K562 (cell line): Measurements from ENCODE around the gene HIPK1. TPM values are rescaled to one million over a fixed set of nuclear protein-coding genes. Genes with fewer than 3 reads are reported as not detected.

ENCODE experiments used
- BCOR ChIP-seq: fragments of 450-650 bp; IDR thresholded peaks from 2 replicates; pipeline ENCODE4 v1.6.1; 2016
- ETV6 ChIP-seq, 3 experiments: fragments of 150-350 bp in 1 of 3; sonication (generic) in 1 of 3; formaldehyde crosslinking in 1 of 3; IDR thresholded peaks; 2 replicates each; pipeline versions ENCODE4 v1.6.1 to v1.8.0; 2014 to 2022; ENCODE audit warnings: borderline replicate concordance in 2 of 3, low read depth in 2 of 3, antibody characterized with exemption in 1 of 3, low read length in 1 of 3, mild to moderate bottlenecking in 1 of 3, missing genetic modification reagents in 1 of 3
- FOXA3 ChIP-seq, 2 experiments: fragments of 450-650 bp in 1 of 2; sonication (generic) in 1 of 2; formaldehyde crosslinking; IDR thresholded peaks in 1 of 2; conservative IDR thresholded peaks in 1 of 2; 2 replicates each; pipeline versions ENCODE4 v1.4.0 to v1.8.0; 2020 to 2022; ENCODE audit warnings: mild to moderate bottlenecking in 2 of 2, missing genetic modification reagents in 1 of 2
- RB1 ChIP-seq: fragments of 450-650 bp; IDR thresholded peaks from 2 replicates; pipeline ENCODE4 v1.6.1; 2017; ENCODE audit warnings: low read depth, mild to moderate bottlenecking
- RBM34 ChIP-seq: fragments of 200-400 bp; formaldehyde crosslinking; IDR thresholded peaks from 2 replicates; pipeline ENCODE4 v1.6.1; 2018; ENCODE audit warnings: low read length, borderline replicate concordance; ENCODE audit not compliant: insufficient read depth
- SMARCC2 ChIP-seq: fragments of 450-650 bp; IDR thresholded peaks from 2 replicates; pipeline ENCODE4 v1.6.1; 2017; ENCODE audit warnings: antibody characterized with exemption, moderate library complexity, mild to moderate bottlenecking, low read depth
- ZNF274 ChIP-seq: IDR thresholded peaks from 2 replicates; pipeline ENCODE4 v1.6.1; 2011; ENCODE audit warnings: low read depth, mild to moderate bottlenecking, low read length, moderate library complexity, borderline replicate concordance
- ZNF764 ChIP-seq: fragments of 250-450 bp; sonication (Bioruptor Pico); IDR thresholded peaks from 2 replicates; pipeline ENCODE4 v1.4.0; 2020; ENCODE audit warnings: low read depth, mild to moderate bottlenecking, moderate library complexity
- ZNF778 ChIP-seq: fragments of 450-650 bp; formaldehyde crosslinking; IDR thresholded peaks from 2 replicates; pipeline ENCODE4 v1.4.0; 2020; ENCODE audit warnings: mild to moderate bottlenecking, moderate library complexity
- polyA plus RNA-seq, 8 experiments: library from polyadenylated mRNA; depleted of rRNA in 4 of 8; stranded (reverse) in 5 of 8; unstranded in 3 of 8; fragments of >200 nt; fragmentation: Nextera tagmentation in 2 of 8; fragmentation: Illumina TruSeq in 1 of 8; extraction: Ambion mirVana in 2 of 8; extraction: Trizol in 1 of 8; gene quantifications; 2 replicates each; pipeline versions ENCODE4 v1.2.1 to v1.2.3, GENCODE V29; 2011 to 2014; ENCODE audit warnings: inconsistent platforms in 1 of 8, missing spikeins in 1 of 8
- total RNA-seq, 7 experiments: library from RNA; depleted of rRNA in 6 of 7; stranded (reverse); fragments of >200 nt in 6 of 7; fragmentation: Illumina TruSeq in 2 of 7; extraction: Trizol in 2 of 7; gene quantifications; 2 replicates each; pipeline versions ENCODE4 v1.2.1 to v1.2.3, GENCODE V29; 2011 to 2021; ENCODE audit warnings: low replicate concordance in 1 of 7
- TF ChIP-seq, protein P1 (sequence below): sonication (generic); formaldehyde crosslinking; IDR thresholded peaks from 2 replicates; pipeline ENCODE4 v1.8.0; 2023; ENCODE audit warnings: missing genetic modification reagents, mild to moderate bottlenecking, borderline replicate concordance
- TF ChIP-seq, protein P2 (sequence below): sonication (generic); formaldehyde crosslinking; IDR thresholded peaks from 2 replicates; pipeline ENCODE4 v1.8.1; 2022; ENCODE audit warnings: missing genetic modification reagents
- TF ChIP-seq, protein P3 (sequence below), 3 experiments: fragments of 200-800 bp in 1 of 3; fragments of 250-450 bp in 1 of 3; fragments of 450-650 bp in 1 of 3; sonication (Bioruptor Pico) in 1 of 3; sonication (Bioruptor generic) in 1 of 3; formaldehyde crosslinking in 1 of 3; IDR thresholded peaks; 2 replicates each; pipeline versions ENCODE4 v1.6.1 to v1.8.0; 2016 to 2022; ENCODE audit warnings: mild to moderate bottlenecking in 2 of 3, missing genetic modification characterization in 2 of 3, missing compliant biosample characterization in 1 of 3, moderate library complexity in 1 of 3

Gene HIPK1
- total and polyA plus RNA-seq, 9 of the 15 experiments (the other 6 are each of a cell fraction or from before 2014, with no cell fraction given) = 10.0 to 57.9 (median 29.6) TPM

DNA sequence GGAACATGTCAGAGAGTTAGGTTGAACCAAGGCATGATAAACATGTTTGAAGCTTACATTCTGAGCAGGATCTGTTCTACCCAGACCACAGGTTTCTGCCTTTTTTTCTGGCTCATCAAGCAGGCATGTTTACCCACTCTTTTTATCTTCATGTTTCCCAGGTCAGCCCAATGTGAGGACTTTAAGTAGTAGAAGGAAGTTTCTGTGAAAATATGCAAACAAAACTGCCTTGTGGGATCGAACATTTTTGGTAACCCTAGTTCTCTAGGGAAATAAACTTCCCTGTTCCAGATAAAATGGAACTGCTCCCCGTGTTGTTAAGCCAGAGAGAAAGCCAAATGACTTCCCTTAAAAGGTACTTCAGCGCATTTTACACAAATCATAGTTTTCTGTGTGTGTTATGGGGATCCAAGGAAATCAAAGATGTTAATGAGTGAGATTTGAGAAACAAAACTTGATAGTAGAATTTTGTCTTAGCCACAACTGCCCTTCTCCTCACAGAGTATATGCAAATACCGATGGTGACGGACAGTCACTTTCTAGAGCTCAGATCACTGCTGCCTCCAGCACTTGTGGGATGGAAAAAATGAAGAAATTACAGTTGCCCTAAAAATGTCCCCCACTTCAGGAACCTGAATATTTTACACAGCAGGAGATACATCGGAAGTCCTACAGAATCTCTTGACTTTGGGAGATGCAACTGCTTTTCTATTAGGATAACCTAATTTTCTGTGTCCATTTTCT is 765 bp upstream of the HIPK1 start (continued):
- TF ChIP-seq, protein P1, sequence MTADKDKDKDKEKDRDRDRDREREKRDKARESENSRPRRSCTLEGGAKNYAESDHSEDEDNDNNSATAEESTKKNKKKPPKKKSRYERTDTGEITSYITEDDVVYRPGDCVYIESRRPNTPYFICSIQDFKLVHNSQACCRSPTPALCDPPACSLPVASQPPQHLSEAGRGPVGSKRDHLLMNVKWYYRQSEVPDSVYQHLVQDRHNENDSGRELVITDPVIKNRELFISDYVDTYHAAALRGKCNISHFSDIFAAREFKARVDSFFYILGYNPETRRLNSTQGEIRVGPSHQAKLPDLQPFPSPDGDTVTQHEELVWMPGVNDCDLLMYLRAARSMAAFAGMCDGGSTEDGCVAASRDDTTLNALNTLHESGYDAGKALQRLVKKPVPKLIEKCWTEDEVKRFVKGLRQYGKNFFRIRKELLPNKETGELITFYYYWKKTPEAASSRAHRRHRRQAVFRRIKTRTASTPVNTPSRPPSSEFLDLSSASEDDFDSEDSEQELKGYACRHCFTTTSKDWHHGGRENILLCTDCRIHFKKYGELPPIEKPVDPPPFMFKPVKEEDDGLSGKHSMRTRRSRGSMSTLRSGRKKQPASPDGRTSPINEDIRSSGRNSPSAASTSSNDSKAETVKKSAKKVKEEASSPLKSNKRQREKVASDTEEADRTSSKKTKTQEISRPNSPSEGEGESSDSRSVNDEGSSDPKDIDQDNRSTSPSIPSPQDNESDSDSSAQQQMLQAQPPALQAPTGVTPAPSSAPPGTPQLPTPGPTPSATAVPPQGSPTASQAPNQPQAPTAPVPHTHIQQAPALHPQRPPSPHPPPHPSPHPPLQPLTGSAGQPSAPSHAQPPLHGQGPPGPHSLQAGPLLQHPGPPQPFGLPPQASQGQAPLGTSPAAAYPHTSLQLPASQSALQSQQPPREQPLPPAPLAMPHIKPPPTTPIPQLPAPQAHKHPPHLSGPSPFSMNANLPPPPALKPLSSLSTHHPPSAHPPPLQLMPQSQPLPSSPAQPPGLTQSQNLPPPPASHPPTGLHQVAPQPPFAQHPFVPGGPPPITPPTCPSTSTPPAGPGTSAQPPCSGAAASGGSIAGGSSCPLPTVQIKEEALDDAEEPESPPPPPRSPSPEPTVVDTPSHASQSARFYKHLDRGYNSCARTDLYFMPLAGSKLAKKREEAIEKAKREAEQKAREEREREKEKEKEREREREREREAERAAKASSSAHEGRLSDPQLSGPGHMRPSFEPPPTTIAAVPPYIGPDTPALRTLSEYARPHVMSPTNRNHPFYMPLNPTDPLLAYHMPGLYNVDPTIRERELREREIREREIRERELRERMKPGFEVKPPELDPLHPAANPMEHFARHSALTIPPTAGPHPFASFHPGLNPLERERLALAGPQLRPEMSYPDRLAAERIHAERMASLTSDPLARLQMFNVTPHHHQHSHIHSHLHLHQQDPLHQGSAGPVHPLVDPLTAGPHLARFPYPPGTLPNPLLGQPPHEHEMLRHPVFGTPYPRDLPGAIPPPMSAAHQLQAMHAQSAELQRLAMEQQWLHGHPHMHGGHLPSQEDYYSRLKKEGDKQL (CRISPR knock-in tag) = no peak
- TF ChIP-seq ZNF274 = no peak
- TF ChIP-seq SMARCC2 = no peak
- no peak for TF ChIP-seq BCOR
- no peak for TF ChIP-seq RB1
- TF ChIP-seq RBM34 = no peak
- no peak for TF ChIP-seq ZNF778 (CRISPR knock-in tag)
- TF ChIP-seq, protein P2, sequence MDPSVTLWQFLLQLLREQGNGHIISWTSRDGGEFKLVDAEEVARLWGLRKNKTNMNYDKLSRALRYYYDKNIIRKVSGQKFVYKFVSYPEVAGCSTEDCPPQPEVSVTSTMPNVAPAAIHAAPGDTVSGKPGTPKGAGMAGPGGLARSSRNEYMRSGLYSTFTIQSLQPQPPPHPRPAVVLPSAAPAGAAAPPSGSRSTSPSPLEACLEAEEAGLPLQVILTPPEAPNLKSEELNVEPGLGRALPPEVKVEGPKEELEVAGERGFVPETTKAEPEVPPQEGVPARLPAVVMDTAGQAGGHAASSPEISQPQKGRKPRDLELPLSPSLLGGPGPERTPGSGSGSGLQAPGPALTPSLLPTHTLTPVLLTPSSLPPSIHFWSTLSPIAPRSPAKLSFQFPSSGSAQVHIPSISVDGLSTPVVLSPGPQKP = no peak
- TF ChIP-seq, protein P3, sequence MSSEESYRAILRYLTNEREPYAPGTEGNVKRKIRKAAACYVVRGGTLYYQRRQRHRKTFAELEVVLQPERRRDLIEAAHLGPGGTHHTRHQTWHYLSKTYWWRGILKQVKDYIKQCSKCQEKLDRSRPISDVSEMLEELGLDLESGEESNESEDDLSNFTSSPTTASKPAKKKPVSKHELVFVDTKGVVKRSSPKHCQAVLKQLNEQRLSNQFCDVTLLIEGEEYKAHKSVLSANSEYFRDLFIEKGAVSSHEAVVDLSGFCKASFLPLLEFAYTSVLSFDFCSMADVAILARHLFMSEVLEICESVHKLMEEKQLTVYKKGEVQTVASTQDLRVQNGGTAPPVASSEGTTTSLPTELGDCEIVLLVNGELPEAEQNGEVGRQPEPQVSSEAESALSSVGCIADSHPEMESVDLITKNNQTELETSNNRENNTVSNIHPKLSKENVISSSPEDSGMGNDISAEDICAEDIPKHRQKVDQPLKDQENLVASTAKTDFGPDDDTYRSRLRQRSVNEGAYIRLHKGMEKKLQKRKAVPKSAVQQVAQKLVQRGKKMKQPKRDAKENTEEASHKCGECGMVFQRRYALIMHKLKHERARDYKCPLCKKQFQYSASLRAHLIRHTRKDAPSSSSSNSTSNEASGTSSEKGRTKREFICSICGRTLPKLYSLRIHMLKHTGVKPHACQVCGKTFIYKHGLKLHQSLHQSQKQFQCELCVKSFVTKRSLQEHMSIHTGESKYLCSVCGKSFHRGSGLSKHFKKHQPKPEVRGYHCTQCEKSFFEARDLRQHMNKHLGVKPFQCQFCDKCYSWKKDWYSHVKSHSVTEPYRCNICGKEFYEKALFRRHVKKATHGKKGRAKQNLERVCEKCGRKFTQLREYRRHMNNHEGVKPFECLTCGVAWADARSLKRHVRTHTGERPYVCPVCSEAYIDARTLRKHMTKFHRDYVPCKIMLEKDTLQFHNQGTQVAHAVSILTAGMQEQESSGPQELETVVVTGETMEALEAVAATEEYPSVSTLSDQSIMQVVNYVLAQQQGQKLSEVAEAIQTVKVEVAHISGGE (CRISPR knock-in tag; IDR thresholded peaks at IDR 0.05) = peak in 1 of 3 experiments; percentile 55; a peak in 1 of 6 replicates
- TF ChIP-seq ETV6 (IDR thresholded peaks at IDR 0.05; ENCODE audit: borderline replicate concordance in 1 of 2, low read depth in 2 of 2, low read length in 1 of 2) = 0 out of 4 replicates have a peak, but pooled peaks of 1 of the 2 experiments have one; percentile 1
- TF ChIP-seq ETV6 (CRISPR knock-in tag; IDR thresholded peaks at IDR 0.05; ENCODE audit: borderline replicate concordance) = no peak
- TF ChIP-seq ZNF764 (CRISPR knock-in tag) = 0 out of 2 replicates have a peak, but pooled peaks have one; percentile 40
- TF ChIP-seq FOXA3 (CRISPR knock-in tag; conservative IDR thresholded peaks at IDR 0.05 in 1 of 2, IDR thresholded peaks at IDR 0.05 in 1 of 2) = peak in 1 of 2 experiments; percentile 61; a peak in 2 of 4 replicates
